Right lobe of liver (tissue), 6 donors: ENCODE data around the gene ISM1. TPM values are rescaled to one million over a fixed set of nuclear protein-coding genes. Genes with fewer than 3 reads are reported as not detected.

ENCODE experiments used
- ATAC-seq, 4 donors: fragments of 200-7000 bp; cut with Tn5 transposase; one replicate each; pipeline ENCODE4 v1.9.1; 2020; ENCODE audit warnings: mild to moderate bottlenecking in 4 of 4, moderate library complexity in 4 of 4
- DNase-seq, 3 donors: peaks; one replicate each; pipeline ENCODE4 v3.0.0-alpha.2; 2020
- H3K27ac ChIP-seq, 3 donors: fragments of 200-600 bp; one replicate each; pipeline ENCODE4 v1.8.0; 2022
- H3K27me3 ChIP-seq, 2 donors: fragments of 200-600 bp; one replicate each; pipeline ENCODE4 v1.8.0; 2022
- H3K36me3 ChIP-seq, 4 donors: fragments of 200-600 bp; sonication (generic) in 1 of 4; one replicate each; pipeline versions ENCODE4 v1.5.1 to v1.8.0; 2017 to 2022; ENCODE audit warnings: control low read depth in 1 of 4
- H3K4me1 ChIP-seq, 4 donors: fragments of 200-600 bp; sonication (generic) in 1 of 4; one replicate each; pipeline versions ENCODE4 v1.5.1 to v1.8.0; 2017 to 2022; ENCODE audit warnings: control low read depth in 1 of 4
- H3K4me3 ChIP-seq, 3 donors: fragments of 200-600 bp; one replicate each; pipeline ENCODE4 v1.8.0; 2022
- H3K9me3 ChIP-seq, 4 donors: fragments of 200-600 bp; sonication (generic) in 1 of 4; one replicate each; pipeline versions ENCODE4 v1.5.1 to v1.8.0; 2017 to 2022; ENCODE audit warnings: control low read depth in 1 of 4
- CTCF ChIP-seq, 4 donors: fragments of 200-600 bp in 3 of 4; fragments of 450-650 bp in 1 of 4; IDR thresholded peaks; one replicate each; pipeline versions ENCODE4 v1.5.1 to v1.8.0; 2016 to 2022; ENCODE audit warnings: antibody characterized with exemption in 4 of 4, mild to moderate bottlenecking in 2 of 4
- POLR2A ChIP-seq: fragments of 450-650 bp; IDR thresholded peaks from one replicate; pipeline ENCODE4 v1.6.1; 2017; ENCODE audit warnings: antibody characterized with exemption, mild to moderate bottlenecking
- WGBS: methylation state at CpG from one replicate; pipeline ENCODE4 v1.1.6; 2018; ENCODE audit warnings: low coverage, low lambda C conversion rate; ENCODE audit not compliant: insufficient coverage; ENCODE audit errors: missing lambda C conversion rate; 5-methylcytosine and 5-hydroxymethylcytosine counted together
- intact Hi-C, 2 donors: fragments of 100-400 bp; cut with DNase I; formaldehyde crosslinking; loops; one replicate each; pipeline versions ENCODE4 v1.11.2 to v1.14.1; 2022
- total RNA-seq, 6 experiments: library from RNA; depleted of rRNA in 2 of 6; stranded (reverse); fragments of >200 nt in 2 of 6; fragmentation: NEBNext Ultra II Directional in 3 of 6; extraction: Animal tissue kit (Norgen Biotek cat#: 25700) in 3 of 6; gene quantifications; one replicate each; pipeline versions ENCODE4 v1.1.0 to v1.2.4, GENCODE V29; 2016 to 2023
- donor health status: DM: no; HTN: yes; CAD: no.
- donor health status: DM: no; HTN: no; CAD: no.
- donor health status: DM: no; HTN: no; CAD: no.
- donor health status: DM: no; HTN: yes; CAD: no.
- donor health status: DM: no; HTN: yes; CAD: no.

ISM1 gene
- total RNA-seq, 6 experiments from 2014 or later = 2.1 to 5.5 (median 3.2) TPM

GRCh38 chr20:13251106-13251903 is 30.2 kb downstream of the ISM1 start:
- H3K27me3 ChIP-seq = no peaks in the 10 kb centered on the region
- H3K36me3 ChIP-seq = no peaks in the 10 kb centered on the region
- no peaks in the 10 kb centered on the region for H3K9me3 ChIP-seq
- intact Hi-C loops = no loop called here
- DNase-seq = no peak
- TF ChIP-seq POLR2A (no peak), CTCF (IDR thresholded peaks at IDR 0.05) (no peak)
- no peak overlapping the region for H3K27ac ChIP-seq
- H3K4me1 ChIP-seq = peaks cover 0 to 24% (median under 1%) of the 10 kb centered on the region in 4 donors
- no peak for ATAC-seq
- 92% methylated on average over 7 of the region's 8 CpGs for WGBS
- H3K4me3 ChIP-seq = no peak overlapping the region

- no peaks in the 10 kb centered on the region for H3K36me3 ChIP-seq
- no peaks in the 10 kb centered on the region for H3K9me3 ChIP-seq
- no peak overlapping the region for H3K27ac ChIP-seq
- intact Hi-C loops = no loop called here
- 81% methylated on average over 2 of the region's 2 CpGs for WGBS
- H3K4me3 ChIP-seq = no peak overlapping the region
- H3K27me3 ChIP-seq = no peaks in the 10 kb centered on the region
- ATAC-seq (no peak), DNase-seq (no peak)
- TF ChIP-seq POLR2A = no peak
- no peak for TF ChIP-seq CTCF (IDR thresholded peaks at IDR 0.05)
- H3K4me1 ChIP-seq = peaks cover 0 to 18% (median 0%) of the 10 kb centered on the region in 4 donors
Observed at GRCh38 chr20:13251904-13252297, 30.8 kb downstream of the ISM1 start.

- no peaks in the 10 kb centered on the region for H3K9me3 ChIP-seq
- DNase-seq (no peak), ATAC-seq (no peak)
- intact Hi-C loops = no loop called here
- H3K27me3 ChIP-seq = no peaks in the 10 kb centered on the region
- H3K4me3 ChIP-seq = no peak overlapping the region
- 100% methylated on average over 1 of the region's 1 CpG for WGBS
- no peaks in the 10 kb centered on the region for H3K36me3 ChIP-seq
- no peaks in the 10 kb centered on the region for H3K4me1 ChIP-seq
- TF ChIP-seq CTCF (IDR thresholded peaks at IDR 0.05) (no peak), POLR2A (no peak)
- H3K27ac ChIP-seq = no peak overlapping the region
Observed at GRCh38 chr20:13255356-13255755, 34.3 kb downstream of the ISM1 start.

- 91% methylated on average over 3 of the region's 3 CpGs for whole genome bisulfite sequencing
- H3K4me3 ChIP-seq = no peak overlapping the region
- ATAC-seq (no peak), DNase-seq (no peak)
- H3K27me3 ChIP-seq = no peaks in the 10 kb centered on the region
- intact Hi-C loops = no loop called here
- peaks cover 0 to 5% (median 1%) of the 10 kb centered on the region in 4 donors for H3K4me1 ChIP-seq
- TF ChIP-seq POLR2A = no peak
- TF ChIP-seq CTCF (IDR thresholded peaks at IDR 0.05) = no peak
- no peaks in the 10 kb centered on the region for H3K9me3 ChIP-seq
- no peak overlapping the region for H3K27ac ChIP-seq
- H3K36me3 ChIP-seq = no peaks in the 10 kb centered on the region
Observed at GRCh38 chr20:13256606-13257005, 35.5 kb downstream of the ISM1 start.
